ENCODE results near the gene ACSF2.

The ACSF2 gene

DNA sequence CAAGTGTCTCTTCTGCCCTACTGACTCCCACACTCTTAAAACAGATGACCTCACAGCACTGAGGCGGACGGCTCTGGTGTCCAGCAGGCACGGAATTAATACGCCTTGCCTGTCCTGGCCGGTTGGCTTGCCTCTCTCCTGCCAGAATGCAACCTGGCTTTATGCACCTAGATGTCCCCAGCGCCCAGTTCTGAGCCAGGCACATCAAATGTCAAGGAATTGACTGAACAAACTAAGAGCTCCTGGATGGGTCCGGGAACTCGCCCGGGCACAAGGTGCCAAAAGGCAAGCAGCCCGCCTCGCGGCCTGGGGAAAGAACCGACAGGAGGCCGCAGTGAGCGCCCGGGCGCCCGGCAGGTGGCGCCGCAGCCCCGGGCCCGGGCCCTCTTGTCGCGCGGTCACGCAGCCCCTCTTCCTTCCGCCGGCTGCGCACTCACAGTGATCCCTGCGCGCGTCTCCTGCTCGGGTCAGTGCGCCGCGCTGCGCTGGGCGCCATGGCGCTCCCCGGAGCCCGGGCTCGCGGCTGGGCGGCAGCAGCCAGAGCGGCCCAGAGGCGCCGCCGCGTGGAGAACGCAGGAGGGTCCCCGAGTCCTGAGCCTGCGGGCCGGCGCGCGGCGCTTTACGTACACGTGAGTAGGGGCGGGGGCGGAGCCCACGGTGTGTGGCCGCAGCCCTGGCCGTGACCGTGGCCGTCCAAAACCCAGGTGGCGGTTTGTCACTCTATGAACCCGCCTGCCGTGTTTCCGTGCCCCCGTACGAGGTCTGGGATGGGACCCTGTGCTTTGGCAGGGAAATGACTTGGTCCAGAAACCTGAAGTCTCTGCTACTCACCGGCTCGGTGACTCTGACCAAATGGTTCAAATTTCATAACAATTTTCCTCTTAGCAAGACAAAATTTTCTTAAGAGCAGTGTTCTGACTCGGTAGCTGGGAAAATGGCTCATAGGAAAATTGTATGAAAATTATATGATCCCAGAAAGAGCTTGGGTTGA is 52.7 kb downstream of the ACSF2 start, which contains the start of gene RSAD1:
Gene RSAD1 (plus strand): TSS at position 470 of the 991 bp plus-strand sequence. CDS start 25 bp downstream, at position 495.
- TF ChIP-seq CTCF (IDR thresholded peaks at IDR 0.05; ENCODE audit: low read depth, low read length, missing control alignments) = peak; percentile 83
- peak; percentile 35 for DNase-seq (ENCODE audit: extremely low read depth, low read depth)
- H3K4me3 ChIP-seq (replicated peaks; ENCODE audit: low read depth, low read length) = peak within 1 kb of the TSS; percentile 88

- peak overlapping the region; percentile 88 for H3K4me3 ChIP-seq (replicated peaks; ENCODE audit: low read depth, low read length)
- DNase-seq (ENCODE audit: extremely low read depth, low read depth) = peak; percentile 53
- TF ChIP-seq CTCF (IDR thresholded peaks at IDR 0.05; ENCODE audit: low read depth, low read length, missing control alignments) = peak; percentile 26
These were observed 53.6 kb downstream of the ACSF2 start for GRCh38 chr17:50479522-50480141.

DNA sequence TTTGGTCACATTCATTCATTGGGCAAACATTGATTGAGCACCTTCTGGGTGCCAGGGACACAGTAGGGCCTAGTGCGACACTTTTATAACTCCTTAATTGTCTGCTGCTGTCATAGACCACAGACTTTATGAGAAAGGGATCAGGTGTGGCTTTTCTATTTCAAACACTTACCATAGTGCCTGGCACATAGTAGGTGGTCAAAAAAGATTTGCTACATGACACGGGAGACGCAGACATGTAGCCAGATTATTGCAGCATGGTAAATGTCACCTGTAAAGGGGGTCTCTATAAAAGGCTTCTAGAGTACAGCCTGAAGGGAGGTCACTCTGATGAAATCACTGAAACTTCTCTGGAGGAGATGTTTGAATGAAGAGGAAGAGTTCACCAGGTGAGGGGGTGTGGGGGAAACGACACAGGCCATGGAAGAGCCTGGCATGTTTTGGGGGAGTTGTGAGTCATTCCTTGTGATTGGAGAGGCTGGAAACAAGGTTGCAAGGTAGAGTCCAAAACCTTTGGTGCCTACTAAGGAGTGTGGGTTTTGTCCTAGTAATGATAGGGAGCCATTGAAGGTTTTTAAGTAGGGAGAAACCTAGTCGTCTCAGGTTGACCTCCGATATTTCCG is 54.2 kb downstream of the ACSF2 start:
- TF ChIP-seq CTCF (IDR thresholded peaks at IDR 0.05; ENCODE audit: low read depth, low read length, missing control alignments) = no peak
- peak overlapping the region; percentile 88 for H3K4me3 ChIP-seq (replicated peaks; ENCODE audit: low read depth, low read length)
- DNase-seq (ENCODE audit: extremely low read depth, low read depth) = no peak

DNA sequence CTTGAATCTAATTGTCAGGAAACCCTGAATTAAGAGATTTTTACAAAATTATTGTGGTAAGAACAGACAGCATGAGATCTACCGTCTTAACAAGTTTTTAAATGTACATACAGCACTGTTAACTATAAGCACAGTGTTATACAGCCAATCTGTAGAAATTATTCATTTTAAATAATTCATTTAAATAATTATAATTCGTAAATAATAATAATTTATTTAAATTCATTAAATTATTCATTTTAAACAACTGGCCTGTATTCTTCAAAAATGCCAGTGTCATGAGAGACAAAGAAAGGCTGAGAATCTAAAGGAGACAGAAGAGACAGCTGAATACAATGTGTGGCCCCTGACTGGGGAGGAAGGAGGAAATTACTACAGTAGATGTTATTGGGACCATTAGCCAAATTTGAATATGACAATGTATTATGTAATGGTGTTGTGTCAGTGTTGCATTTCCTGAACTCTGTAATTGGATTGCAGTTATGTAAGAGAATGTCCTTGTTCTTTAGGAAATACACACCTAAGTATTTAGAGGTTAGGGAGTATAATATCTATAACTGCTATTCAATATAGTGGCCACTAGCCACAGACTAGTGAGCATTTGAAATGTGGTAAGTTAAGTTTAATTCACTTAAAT is 55.0 kb downstream of the ACSF2 start:
- TF ChIP-seq CTCF (IDR thresholded peaks at IDR 0.05; ENCODE audit: low read depth, low read length, missing control alignments) = no peak

DNA sequence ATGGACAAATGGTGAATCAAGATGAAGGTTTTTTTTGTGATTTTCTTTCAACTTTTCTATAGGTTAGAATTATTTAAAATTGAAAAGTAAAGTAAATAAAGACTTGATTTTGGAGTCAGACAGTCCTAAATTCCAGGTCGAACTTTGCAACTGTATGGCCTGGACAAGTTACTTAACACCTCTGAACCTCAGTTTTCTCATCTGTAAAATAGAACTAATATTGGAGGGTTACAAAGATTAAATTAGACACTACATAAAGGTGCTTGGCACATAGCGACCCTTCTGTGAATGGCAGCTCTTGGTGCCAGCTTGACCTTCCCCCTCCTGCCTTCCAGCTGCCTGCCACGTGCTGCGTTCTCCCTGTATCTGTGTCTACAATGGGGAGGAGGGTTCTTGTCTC is 55.6 kb downstream of the ACSF2 start:
- TF ChIP-seq CTCF (IDR thresholded peaks at IDR 0.05; ENCODE audit: low read depth, low read length, missing control alignments) = no peak
- no peak overlapping the region for H3K4me3 ChIP-seq (replicated peaks; ENCODE audit: low read depth, low read length)

More for the DNA sequence above, 55.0 kb downstream of the ACSF2 start:
- no peak for DNase-seq (ENCODE audit: extremely low read depth, low read depth)
- H3K4me3 ChIP-seq (replicated peaks; ENCODE audit: low read depth, low read length) = no peak overlapping the region

DNA sequence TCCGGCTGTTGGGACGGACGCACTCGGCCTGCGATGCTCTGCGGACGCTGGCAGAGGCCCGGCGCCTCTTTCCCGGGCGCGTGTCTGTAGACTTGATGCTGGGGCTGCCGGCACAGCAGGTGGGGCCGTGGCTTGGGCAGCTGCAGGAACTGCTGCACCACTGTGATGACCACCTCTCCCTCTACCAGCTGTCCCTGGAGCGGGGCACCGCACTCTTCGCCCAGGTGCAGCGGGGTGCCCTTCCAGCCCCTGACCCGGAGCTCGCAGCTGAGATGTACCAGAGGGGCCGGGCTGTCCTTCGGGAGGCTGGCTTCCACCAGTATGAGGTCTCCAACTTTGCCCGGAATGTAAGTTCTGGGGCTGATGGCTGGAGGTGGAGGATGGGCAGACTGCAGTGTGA is 56.1 kb downstream of the ACSF2 start:
- DNase-seq (ENCODE audit: extremely low read depth, low read depth) = no peak
- no peak for TF ChIP-seq CTCF (IDR thresholded peaks at IDR 0.05; ENCODE audit: low read depth, low read length, missing control alignments)
- H3K4me3 ChIP-seq (replicated peaks; ENCODE audit: low read depth, low read length) = no peak overlapping the region

More for the DNA sequence above, 55.6 kb downstream of the ACSF2 start:
- no peak for DNase-seq (ENCODE audit: extremely low read depth, low read depth)

All from HFF-Myc (cell line).